Bone marrow (tissue), 2 donors: ENCODE data around the gene MACC1.

Source experiments
- DNase-seq, 2 donors: peaks; one replicate each; lab custom pipeline; 2025; lab: John Stamatoyannopoulos, UW

The MACC1 gene

GRCh38 chr7:20173828-20174227, 43.4 kb downstream of the MACC1 start:
- no peak for DNase-seq

GRCh38 chr7:20172736-20173334, 44.3 kb downstream of the MACC1 start:
- peak in 1 of 2 donors; percentile 39 for DNase-seq

- no peak for DNase-seq
Measured at GRCh38 chr7:20170633-20171032, 46.6 kb downstream of the MACC1 start.

- DNase-seq = no peak
Measured at GRCh38 chr7:20165146-20165510, 52.1 kb downstream of the MACC1 start.

GRCh38 chr7:20164425-20165145, 52.6 kb downstream of the MACC1 start:
- no peak for DNase-seq

- no peak for DNase-seq
Measured at GRCh38 chr7:20162665-20163064, 54.5 kb downstream of the MACC1 start.

- DNase-seq = no peak
Measured at GRCh38 chr7:20159226-20159747, 57.9 kb downstream of the MACC1 start.

- no peak for DNase-seq
Measured at GRCh38 chr7:20158684-20159083, 58.5 kb downstream of the MACC1 start.

GRCh38 chr7:20157456-20157855, 59.7 kb downstream of the MACC1 start:
- no peak for DNase-seq

GRCh38 chr7:20153999-20154398, 63.2 kb downstream of the MACC1 start:
- DNase-seq = no peak

GRCh38 chr7:20153567-20153966, 63.6 kb downstream of the MACC1 start:
- no peak for DNase-seq

GRCh38 chr7:20152511-20152910, 64.7 kb downstream of the MACC1 start:
- DNase-seq = no peak

- DNase-seq = peak in 1 of 2 donors; percentile 60
Measured at GRCh38 chr7:20151708-20152456, 65.3 kb downstream of the MACC1 start.

GRCh38 chr7:20146451-20146850, 70.7 kb downstream of the MACC1 start:
- no peak for DNase-seq

GRCh38 chr7:20144801-20145200, 72.4 kb downstream of the MACC1 start:
- no peak for DNase-seq

GRCh38 chr7:20141666-20142065, 75.5 kb downstream of the MACC1 start:
- no peak for DNase-seq

- DNase-seq = no peak
Measured at GRCh38 chr7:20141002-20141345, 76.2 kb downstream of the MACC1 start.

GRCh38 chr7:20140291-20141001, 76.7 kb downstream of the MACC1 start:
- no peak for DNase-seq

- DNase-seq = no peak
Measured at GRCh38 chr7:20136647-20137046, 80.5 kb downstream of the MACC1 start.

- DNase-seq = no peak
Measured at GRCh38 chr7:20133803-20134202, 83.4 kb downstream of the MACC1 start.

- no peak for DNase-seq
Measured at GRCh38 chr7:20132585-20132984, 84.6 kb downstream of the MACC1 start.

GRCh38 chr7:20131776-20132175, 85.4 kb downstream of the MACC1 start:
- DNase-seq = no peak
